GM21423 (cell line): ENCODE results near the gene TPH1.

Experiments
- ATAC-seq: cut with Tn5 transposase; IDR thresholded peaks from one replicate; pipeline ENCODE4 v1.9.1; 2021; ENCODE audit warnings: mild to moderate bottlenecking, moderate library complexity; ENCODE audit not compliant: unreplicated experiment

The TPH1 gene

DNA sequence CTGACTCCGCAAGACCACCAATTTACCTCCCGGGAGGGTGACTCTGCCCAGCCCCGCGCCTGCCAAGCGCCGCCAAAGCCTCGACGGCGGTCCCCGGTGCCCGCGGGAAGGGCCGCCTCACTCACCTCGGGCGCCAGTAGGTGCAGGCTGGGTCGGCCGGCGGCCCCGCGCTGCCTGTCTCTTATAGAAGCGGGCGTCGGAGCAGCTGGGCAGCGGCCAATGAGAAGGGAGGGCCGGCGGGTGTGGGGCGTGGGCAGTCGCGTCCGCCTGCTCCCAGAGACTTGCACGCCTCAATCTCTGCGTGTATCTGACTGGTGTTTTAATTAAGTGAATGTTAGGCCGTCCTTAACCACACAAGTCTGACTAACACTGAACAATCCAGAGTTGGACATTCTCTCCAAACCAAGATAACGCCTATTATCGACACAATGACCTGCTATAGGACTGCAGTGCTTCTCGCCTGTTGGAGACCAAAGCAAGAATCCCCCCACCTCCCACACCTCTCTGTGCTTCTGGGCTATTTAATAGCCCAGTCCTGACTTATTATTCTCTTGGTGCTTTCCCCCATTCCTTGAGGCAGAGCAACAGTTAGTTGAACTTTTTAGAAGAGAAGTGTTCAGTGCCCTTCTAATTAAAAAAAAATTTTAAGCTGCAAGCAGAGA, at the start of gene TPH1:
TPH1 (minus strand) TSS at position 154 of the 662 bp plus-strand sequence. CDS start 5,507 bp downstream, outside the sequence.
- no peak for ATAC-seq

DNA sequence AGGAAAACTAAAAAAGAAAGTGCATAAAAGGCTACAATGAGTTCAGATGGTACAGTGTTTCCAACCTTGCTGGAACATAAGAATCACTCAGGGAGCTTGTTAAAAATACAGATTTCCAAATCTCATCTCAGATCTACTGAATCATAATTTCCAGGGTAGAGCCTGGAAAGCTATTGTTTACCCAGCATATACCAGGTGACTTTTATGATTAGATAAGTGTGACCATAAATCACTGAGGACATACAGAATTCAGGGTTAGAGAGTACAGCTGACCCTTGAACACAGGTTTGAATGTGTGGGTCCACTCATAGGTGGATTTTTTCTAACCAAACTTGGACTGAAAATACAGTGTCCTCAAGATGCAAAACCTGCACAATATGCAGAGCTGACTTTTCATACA, 47.9 kb upstream of the TPH1 start:
- no peak for ATAC-seq

DNA sequence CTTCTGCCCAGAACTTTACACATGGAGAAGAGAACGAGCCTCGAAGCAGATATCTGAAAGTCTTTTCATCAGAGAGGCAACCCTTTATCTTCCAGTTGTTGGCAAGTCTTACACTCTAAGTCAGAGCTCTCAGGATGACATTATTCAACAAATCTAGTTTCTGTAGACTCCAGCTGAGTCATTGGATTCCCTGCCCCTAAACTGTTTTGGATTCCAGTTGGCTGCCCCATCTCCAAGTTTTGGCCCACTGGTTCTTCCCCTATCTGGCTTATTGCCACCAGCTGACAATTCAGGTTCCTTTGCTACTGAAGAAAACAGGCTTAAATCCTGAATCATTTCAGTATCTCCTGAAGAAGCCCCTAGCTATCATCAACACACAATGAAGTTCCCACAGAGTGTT, 45.7 kb upstream of the TPH1 start:
- no peak for ATAC-seq

DNA sequence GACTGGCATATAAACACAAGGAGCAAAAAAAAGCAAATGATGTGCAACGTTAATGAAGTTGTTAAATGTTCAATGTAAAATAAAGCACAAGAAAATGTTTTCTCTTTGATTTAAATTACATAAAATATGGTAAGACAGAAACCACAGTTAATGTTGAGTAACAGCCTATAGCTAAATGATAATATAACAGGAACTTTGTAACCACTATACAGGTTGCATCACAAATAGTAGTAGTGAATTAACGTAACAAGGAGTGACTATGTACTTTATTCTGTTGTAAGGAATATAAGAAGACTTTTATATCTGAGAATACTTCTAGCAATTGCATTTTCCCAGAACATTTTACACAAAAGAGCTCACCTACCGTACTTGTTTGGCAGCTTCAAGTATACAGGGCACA, 42.9 kb upstream of the TPH1 start:
- no peak for ATAC-seq

DNA sequence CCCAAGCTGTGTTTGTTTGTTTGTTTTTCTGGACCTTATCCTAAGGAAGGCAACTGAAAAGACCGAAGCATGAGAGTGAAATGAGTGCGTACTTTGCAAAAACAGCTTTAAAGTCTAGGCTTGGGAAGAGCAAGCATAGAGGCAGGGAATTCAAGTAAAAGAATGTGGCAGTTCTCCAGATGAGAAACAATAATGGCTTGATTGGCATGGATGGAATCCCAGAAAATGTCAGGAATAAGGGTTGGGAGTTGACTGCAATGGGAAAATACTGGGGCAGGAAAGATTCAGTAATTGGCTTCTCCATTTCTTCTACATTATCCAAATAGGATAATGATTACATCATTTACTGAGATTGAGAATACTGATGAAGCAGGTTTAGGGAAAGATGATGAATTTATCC, 42.3 kb upstream of the TPH1 start:
- no peak for ATAC-seq

- no peak for ATAC-seq
Measured at GRCh38 chr11:18081551-18081950, 35.5 kb upstream of the TPH1 start.

GRCh38 chr11:18080451-18080850, 34.4 kb upstream of the TPH1 start:
- ATAC-seq = no peak

- ATAC-seq = no peak
Measured at GRCh38 chr11:18078909-18079308, 32.8 kb upstream of the TPH1 start.

DNA sequence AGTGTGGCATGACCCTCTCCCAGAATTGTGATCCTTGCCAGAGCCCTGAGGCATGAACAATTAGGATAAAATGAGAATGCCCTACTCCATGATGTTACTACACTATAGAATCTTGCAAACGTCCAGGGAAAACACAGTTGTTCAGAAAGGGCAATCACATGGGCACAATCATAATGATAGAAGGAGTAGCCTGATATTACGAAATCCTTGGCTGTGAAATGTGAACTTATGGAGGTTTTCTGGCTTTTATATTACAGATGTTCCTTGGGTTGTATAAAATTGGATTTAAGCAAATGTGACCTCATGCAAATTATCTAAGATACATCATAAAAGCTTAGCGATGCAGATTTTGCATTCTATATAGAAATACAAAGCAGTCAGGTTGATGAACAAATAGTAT, 29.4 kb upstream of the TPH1 start:
- no peak for ATAC-seq

GRCh38 chr11:18071098-18071705, 25.1 kb upstream of the TPH1 start:
- ATAC-seq = no peak

GRCh38 chr11:18067372-18067771, 21.3 kb upstream of the TPH1 start:
- no peak for ATAC-seq

DNA sequence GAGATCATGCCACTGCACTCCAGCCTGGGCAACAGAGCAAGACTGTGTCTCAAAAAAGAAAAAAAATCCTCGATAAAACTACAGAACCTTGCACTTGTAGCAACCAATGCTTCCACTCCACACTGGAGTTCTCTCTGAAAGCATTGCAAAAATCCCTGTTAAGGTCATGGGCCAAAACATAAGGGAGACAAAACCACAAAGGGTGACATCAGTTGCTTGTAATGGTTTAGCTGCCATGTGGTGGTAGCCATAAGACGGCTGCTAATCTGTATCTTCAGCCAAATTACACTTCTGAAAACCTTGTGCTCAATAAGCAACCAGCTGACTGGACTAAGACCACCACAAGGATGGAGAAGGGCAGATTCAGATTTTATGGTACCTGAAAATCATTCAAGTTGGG, 20.6 kb upstream of the TPH1 start:
- no peak for ATAC-seq

DNA sequence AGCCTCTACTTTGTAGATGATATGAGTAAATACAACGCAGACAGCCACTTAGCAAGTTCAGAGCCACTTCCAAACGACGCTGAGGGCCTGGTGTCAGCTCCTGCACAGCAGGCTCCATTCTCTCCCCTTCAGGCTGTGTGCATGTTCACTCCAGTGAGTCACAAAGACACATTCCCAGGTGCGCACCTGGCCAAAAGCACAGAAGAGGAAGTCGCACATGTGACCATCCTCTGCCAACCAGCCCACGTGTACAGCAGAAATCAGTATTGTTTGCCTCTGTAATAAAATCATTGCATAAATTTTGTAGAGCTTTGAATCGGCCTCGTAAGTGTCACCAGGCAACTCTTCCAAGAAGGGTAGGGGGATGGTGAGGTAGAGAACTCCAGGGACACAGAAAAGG, 19.5 kb upstream of the TPH1 start:
- no peak for ATAC-seq

- no peak for ATAC-seq
Measured at GRCh38 chr11:18064450-18065054, 18.5 kb upstream of the TPH1 start.

DNA sequence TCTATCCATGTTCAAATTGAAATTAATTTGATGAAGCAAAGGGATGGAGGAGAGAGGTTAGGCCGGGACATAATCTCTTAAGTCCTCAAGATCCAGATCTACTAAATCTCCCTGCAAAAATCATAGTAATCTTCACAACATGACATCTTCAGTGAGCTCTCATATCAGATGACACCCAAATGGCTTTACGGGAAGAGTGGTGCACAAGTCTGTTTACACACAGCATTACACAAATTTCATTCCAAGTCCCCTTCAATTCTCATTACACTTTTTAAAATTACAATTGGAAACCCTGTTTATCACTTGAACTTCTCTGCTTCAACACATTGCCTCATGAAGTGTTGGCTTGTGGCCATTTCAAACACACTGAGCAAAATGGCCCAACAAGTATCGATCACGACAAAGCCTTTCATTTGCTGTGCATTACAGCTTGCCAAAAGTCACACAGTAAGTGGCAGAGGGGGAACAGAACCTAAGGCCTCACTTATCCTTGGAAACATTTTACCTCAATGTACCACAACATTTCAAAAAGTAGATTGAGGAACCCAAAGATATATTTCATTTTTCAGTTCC, 17.9 kb upstream of the TPH1 start:
- no peak for ATAC-seq

DNA sequence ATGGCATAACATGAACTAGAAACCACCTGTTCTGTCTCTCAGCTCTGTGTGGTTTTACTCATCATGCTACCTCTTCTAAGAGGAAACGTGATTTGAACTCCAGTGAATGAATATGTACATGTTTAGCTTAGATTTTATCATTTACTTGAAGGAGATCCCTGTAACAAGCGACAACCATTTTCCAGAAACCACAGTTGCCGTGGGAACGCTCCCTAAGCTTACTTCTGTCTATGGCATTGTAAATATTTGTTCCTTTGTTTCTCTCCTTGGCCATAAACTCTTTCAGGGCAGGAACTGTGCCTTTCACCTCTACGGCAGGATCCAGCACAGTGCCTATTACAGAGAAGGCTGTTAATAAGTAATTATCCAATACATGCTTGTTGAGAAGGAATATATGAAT, 17.1 kb upstream of the TPH1 start:
- ATAC-seq = no peak

DNA sequence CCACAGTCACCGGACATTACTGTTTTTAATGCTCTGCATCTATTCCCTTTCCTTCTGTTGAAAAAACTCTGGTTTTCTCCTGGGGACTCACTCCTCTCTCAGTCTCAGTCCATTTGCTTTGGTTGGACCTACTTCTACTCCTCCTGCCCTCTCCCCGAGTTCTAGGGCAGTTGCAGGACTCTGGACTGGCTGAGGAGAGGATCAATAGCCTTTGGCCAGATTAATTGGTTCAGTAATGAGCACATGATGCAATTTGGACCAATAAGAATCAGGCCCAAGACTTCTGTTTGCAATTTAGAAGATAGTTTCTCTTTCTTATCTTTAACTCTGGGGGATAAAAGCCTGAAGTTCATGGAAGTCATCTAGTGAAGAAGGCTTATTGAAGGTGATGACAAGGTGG, 15.3 kb upstream of the TPH1 start:
- no peak for ATAC-seq

GRCh38 chr11:18056561-18057181, 10.6 kb upstream of the TPH1 start:
- no peak for ATAC-seq

DNA sequence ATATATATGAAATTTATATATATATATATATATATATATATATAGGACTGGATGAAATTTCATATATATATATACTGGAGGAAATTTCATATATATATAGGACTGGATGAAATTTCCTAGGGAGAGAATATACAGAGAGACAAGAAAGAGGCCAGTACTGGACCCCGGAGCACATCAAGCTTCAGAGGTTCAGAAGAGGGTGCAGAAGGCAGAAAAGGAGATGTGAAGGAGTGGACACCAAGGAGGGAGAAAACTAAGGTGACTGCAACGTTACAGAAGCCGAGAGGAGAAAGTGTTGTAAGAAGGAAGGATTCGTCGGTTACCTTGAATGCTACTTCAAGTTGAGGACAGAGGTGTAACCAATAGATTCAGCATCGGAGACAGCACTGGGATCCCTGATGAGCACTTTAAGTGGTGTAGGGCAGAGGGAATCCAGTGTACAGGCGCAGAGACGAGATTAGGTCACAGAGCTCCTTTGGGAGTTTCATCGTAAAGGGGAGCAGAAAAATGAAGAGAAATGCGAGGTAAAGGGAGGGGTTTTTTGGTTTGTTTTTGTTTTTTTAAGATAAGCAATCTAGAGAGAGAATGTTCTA, 8.5 kb upstream of the TPH1 start:
- no peak for ATAC-seq

DNA sequence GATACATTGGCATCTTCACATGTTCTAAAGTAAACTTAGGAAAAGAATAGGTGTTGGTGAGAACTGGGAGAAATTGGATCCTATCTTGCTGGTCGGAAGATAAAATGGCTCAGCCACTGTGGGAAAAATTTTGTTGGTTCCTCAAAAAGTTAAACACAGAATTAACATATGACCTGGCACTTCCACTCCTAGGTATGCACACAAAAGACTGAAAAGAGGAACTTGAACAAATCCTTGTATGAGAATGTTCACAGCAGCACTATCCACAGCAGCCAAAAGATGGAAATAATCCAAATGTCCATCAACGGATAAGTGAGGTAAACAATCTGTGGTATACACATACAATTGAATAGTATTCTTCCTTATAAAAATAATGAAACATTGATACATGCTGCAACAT, 4.8 kb upstream of the TPH1 start:
- ATAC-seq = no peak

DNA sequence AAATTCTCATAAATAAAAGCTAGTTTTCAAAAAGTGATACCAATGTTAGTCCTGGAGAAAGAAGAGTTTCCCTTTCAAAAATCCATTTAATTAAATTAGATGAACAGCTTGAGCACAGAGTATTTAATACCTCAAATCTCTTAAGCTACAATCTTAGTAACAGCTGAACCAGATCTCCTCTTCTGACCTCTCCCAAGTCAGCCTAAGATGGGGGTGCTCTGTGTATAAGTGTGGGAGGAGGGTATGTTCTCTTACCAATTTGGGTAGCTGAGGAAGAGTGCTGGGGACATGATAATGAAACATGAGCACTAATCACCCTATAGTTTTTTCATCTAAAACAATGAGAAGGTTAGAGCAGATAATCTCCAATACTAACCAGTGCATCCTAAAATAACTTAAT, 9.6 kb downstream of the TPH1 start:
- ATAC-seq = no peak
